NB4 (cell line): ENCODE data around the gene FBXW4.

ENCODE experiments used
- DNase-seq: peaks from one replicate; pipeline ENCODE4 v3.0.0; 2010; ENCODE audit warnings: low read depth
- H3K4me3 ChIP-seq: one replicate; pipeline ENCODE4 v1.5.1; 2011; ENCODE audit warnings: mild to moderate bottlenecking, low read depth, low read length, moderate library complexity
- MAX ChIP-seq: IDR thresholded peaks from 2 replicates; pipeline ENCODE4 v1.6.1; 2011; ENCODE audit warnings: low read depth, low read length
- MYC ChIP-seq: IDR thresholded peaks from 2 replicates; pipeline ENCODE4 v1.6.1; 2011; ENCODE audit warnings: low read depth, low read length
- POLR2A ChIP-seq: IDR thresholded peaks from 2 replicates; pipeline ENCODE4 v1.6.1; 2011; ENCODE audit warnings: mild to moderate bottlenecking; ENCODE audit not compliant: insufficient read length; ENCODE audit errors: extremely low read depth
- TF ChIP-seq, protein P1 (sequence below): IDR thresholded peaks from one replicate; pipeline ENCODE4 v1.5.1; 2012; ENCODE audit warnings: low read depth, low read length

FBXW4 gene

DNA sequence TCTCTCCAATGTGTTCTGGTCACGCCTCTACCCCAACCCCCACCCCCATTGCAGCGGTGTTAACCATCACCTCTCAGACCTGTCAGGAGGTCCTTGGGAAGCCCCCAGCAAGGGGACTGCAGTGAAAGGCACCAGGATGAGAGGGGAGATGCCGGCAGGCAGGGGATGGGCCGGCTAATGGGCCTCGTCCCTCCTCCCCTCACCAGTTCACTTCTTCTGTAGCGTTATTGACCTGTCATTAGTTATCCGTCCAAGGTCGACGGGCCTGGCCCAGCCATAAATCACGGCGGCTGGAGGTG is 125.7 kb downstream of the FBXW4 start:
- no peak overlapping the region for H3K4me3 ChIP-seq
- TF ChIP-seq, protein P1, sequence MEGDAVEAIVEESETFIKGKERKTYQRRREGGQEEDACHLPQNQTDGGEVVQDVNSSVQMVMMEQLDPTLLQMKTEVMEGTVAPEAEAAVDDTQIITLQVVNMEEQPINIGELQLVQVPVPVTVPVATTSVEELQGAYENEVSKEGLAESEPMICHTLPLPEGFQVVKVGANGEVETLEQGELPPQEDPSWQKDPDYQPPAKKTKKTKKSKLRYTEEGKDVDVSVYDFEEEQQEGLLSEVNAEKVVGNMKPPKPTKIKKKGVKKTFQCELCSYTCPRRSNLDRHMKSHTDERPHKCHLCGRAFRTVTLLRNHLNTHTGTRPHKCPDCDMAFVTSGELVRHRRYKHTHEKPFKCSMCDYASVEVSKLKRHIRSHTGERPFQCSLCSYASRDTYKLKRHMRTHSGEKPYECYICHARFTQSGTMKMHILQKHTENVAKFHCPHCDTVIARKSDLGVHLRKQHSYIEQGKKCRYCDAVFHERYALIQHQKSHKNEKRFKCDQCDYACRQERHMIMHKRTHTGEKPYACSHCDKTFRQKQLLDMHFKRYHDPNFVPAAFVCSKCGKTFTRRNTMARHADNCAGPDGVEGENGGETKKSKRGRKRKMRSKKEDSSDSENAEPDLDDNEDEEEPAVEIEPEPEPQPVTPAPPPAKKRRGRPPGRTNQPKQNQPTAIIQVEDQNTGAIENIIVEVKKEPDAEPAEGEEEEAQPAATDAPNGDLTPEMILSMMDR = no peak
- TF ChIP-seq MYC (no peak), POLR2A (no peak), MAX (no peak)
- no peak for DNase-seq

- TF ChIP-seq MAX = no peak
- no peak for TF ChIP-seq POLR2A
- TF ChIP-seq, protein P1 = no peak
- no peak for TF ChIP-seq MYC
- DNase-seq = no peak
- no peak overlapping the region for H3K4me3 ChIP-seq
These were observed 126.8 kb downstream of the FBXW4 start for GRCh38 chr10:101568054-101568745.

DNA sequence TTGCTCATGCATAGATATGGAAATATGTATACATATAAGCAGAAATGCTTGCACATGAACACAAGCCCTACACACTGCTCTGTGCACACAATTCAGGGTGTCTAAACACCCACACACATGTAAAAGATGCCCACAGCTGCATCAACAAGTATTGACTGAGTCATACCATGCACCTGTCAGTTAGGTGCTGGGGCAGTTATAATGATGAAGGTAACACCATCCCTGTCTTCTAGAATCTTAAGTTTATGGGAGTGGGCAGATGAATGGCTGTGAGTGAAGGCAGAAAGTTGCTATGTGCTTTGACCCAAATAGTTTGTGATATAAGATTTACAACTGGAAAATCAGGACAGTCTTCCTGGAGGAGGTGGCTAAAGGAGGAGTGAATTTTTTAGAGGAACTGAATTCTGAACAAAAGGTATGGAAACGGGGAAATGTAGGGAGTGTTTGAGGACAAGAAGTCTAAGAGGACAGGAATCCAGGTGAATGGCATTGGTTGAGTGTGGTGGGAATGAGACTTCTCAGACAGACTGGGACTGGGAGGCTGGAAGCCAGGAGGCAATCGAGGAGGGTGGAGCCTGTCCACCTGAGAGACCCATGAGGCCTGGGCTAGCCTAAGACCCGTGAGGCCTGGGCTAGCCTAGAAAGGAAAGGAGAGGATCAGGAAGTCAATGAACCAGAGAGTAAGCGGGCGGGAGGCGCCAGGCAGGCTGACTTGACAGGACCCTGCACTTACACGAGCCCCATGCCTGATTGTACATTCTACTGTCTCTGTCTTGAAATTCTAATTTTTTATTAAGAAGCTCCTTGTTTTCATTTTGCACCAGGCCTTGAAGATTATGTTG is 127.6 kb downstream of the FBXW4 start:
- no peak for DNase-seq
- H3K4me3 ChIP-seq = no peak overlapping the region
- TF ChIP-seq POLR2A (no peak), MYC (no peak), MAX (no peak)
- TF ChIP-seq, protein P1 = no peak

- DNase-seq = no peak
- H3K4me3 ChIP-seq = no peak overlapping the region
- TF ChIP-seq, protein P1 = no peak
- TF ChIP-seq MYC (no peak), POLR2A (no peak), MAX (no peak)
These were observed 128.4 kb downstream of the FBXW4 start for GRCh38 chr10:101566333-101567164.

DNA sequence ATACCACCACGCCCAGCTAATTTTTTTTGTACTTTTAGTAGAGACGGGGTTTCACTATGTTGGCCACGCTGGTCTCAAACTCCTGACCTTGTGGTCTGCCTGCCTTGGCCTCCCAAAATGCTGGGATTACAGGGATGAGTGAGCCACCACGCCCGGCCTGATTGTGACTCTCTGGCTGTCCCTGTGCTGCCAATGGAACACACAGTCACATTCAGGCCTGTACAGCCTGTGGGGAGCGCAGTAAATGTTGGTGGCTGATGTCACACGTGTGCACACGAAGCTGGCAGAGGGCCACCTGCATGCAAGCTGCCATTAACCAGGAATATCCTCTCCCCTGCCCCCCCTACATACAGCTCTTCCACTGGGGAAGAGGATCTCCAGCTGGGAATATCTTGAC is 129.0 kb downstream of the FBXW4 start:
- DNase-seq = no peak

More for the DNA sequence above, 129.0 kb downstream of the FBXW4 start:
- TF ChIP-seq, protein P1 = no peak
- TF ChIP-seq MYC (no peak), POLR2A (no peak), MAX (no peak)
- no peak overlapping the region for H3K4me3 ChIP-seq
